WI38 (cell line): ENCODE data around the gene USP1.

Experiments
- H3K4me3 ChIP-seq: 2 replicates; pipeline ENCODE4 v1.5.1; 2011; ENCODE audit warnings: low read depth, mild to moderate bottlenecking, control low read depth, low read length
- CTCF ChIP-seq: IDR thresholded peaks from 2 replicates; pipeline ENCODE4 v1.5.1; 2012; ENCODE audit warnings: low read depth, mild to moderate bottlenecking, control low read depth, low read length

Gene USP1

GRCh38 chr1:62426794-62427193 is 10.1 kb upstream of the USP1 start:
- no peak overlapping the region for H3K4me3 ChIP-seq
- no peak for TF ChIP-seq CTCF

GRCh38 chr1:62428351-62428750 is 8.5 kb upstream of the USP1 start:
- no peak overlapping the region for H3K4me3 ChIP-seq
- no peak for TF ChIP-seq CTCF

- no peak for TF ChIP-seq CTCF
- no peak overlapping the region for H3K4me3 ChIP-seq
Measured at GRCh38 chr1:62429581-62429980, 7.3 kb upstream of the USP1 start.

- TF ChIP-seq CTCF, result no peak
- no peak overlapping the region for H3K4me3 ChIP-seq
Measured at GRCh38 chr1:62433861-62434617, 2.8 kb upstream of the USP1 start.

GRCh38 chr1:62434618-62435001 is 2.2 kb upstream of the USP1 start:
- no peak for TF ChIP-seq CTCF
- H3K4me3 ChIP-seq, result no peak overlapping the region

- peak overlapping the region; percentile 94 for H3K4me3 ChIP-seq
- no peak for TF ChIP-seq CTCF
Measured at GRCh38 chr1:62435231-62436038, 1.4 kb upstream of the USP1 start.

- H3K4me3 ChIP-seq, result peak overlapping the region; percentile 94
- TF ChIP-seq CTCF, result no peak
Measured at GRCh38 chr1:62436039-62436465, 797 bp upstream of the USP1 start.
